K562 (cell line): ENCODE results near the gene KLHL30. TPM values are rescaled to one million over a fixed set of nuclear protein-coding genes. Genes with fewer than 3 reads are reported as not detected.

ENCODE experiments used
- ATAC-seq: fragments of 200-7000 bp; cut with Tn5 transposase; 3 replicates; pipeline ENCODE4 v1.9.1; 2020; ENCODE audit warnings: moderate library complexity
- BruUV-seq: library from RNA; stranded (reverse); fragments of 400-500 nt; replicated peaks from 2 replicates; lab custom pipeline; 2021; lab: Mats Ljungman, UMichigan
- CTCF ChIA-PET: fragments of 300-600 bp; formaldehyde crosslinking; extraction: SDS; loops from one replicate; lab custom pipeline; 2021; ENCODE audit warnings: low intra/inter-chr PET ratio; lab: Yijun Ruan, JAX
- POLR2A ChIA-PET: fragments of 300-600, 350-650 bp; sonication (Branson Sonifier 250); formaldehyde crosslinking; extraction: SDS; loops from one replicate; lab custom pipeline; 2021; ENCODE audit warnings: antibody characterized with exemption, inconsistent platforms; lab: Yijun Ruan, JAX
- DNase-seq, 4 experiments: peaks; one replicate each; pipeline versions ENCODE4 v3.0.0 to v3.0.0-alpha.2; 2011 to 2018; ENCODE audit warnings: low spot score in 3 of 4, mixed read lengths in 3 of 4; ENCODE audit errors: extremely low read depth in 1 of 4
- FAIRE-seq: peaks from 2 replicates; lab custom pipeline; 2011; peaks lifted over from hg19 to GRCh38; lab: Jason Lieb, UNC
- H2AFZ ChIP-seq: 2 replicates; pipeline ENCODE4 v1.6.0; 2011; ENCODE audit warnings: low read depth, low read length, control low read depth, inconsistent platforms
- H3K27ac ChIP-seq: fragments of 200-600 bp; 3 replicates; pipeline ENCODE4 v1.8.0; 2011; ENCODE audit warnings: low read depth, mild to moderate bottlenecking, control low read depth, inconsistent platforms, low read length, moderate library complexity, mixed read lengths; ENCODE audit errors: extremely low read depth
- H3K27me3 ChIP-seq, 2 experiments: fragments of 300-600 bp in 1 of 2; 2 replicates in 1 of 2; 3 replicates in 1 of 2; pipeline versions ENCODE4 v1.6.0 to v1.8.0; 2011; ENCODE audit warnings: inconsistent platforms in 2 of 2, low read length in 2 of 2, mild to moderate bottlenecking in 1 of 2, mixed read lengths in 1 of 2, moderate library complexity in 1 of 2; ENCODE audit not compliant: control insufficient read depth in 2 of 2, insufficient read depth in 2 of 2
- H3K36me3 ChIP-seq: fragments of 300-600 bp; 3 replicates; pipeline ENCODE4 v1.8.0; 2011; ENCODE audit warnings: mild to moderate bottlenecking, low read length, inconsistent platforms; ENCODE audit not compliant: control insufficient read depth, insufficient read depth
- H3K4me1 ChIP-seq, 2 experiments: fragments of 200-600 bp in 1 of 2; replicated peaks in 1 of 2; 2 replicates in 1 of 2; 3 replicates in 1 of 2; pipeline versions ENCODE4 v1.5.1 to v1.8.0; 2011; ENCODE audit warnings: inconsistent platforms in 2 of 2, low read length in 2 of 2, mild to moderate bottlenecking in 1 of 2, mixed read lengths in 1 of 2, moderate library complexity in 1 of 2; ENCODE audit not compliant: control insufficient read depth in 2 of 2, insufficient read depth in 2 of 2
- H3K4me2 ChIP-seq: 2 replicates; pipeline ENCODE4 v1.6.1; 2011; ENCODE audit warnings: low read length, control low read depth, inconsistent platforms, mixed read lengths; ENCODE audit not compliant: insufficient read depth
- H3K4me3 ChIP-seq: fragments of 200-600 bp; sonication (generic), shearing (Covaris generic); 2 replicates; pipeline ENCODE4 v1.5.1; 2016; ENCODE audit warnings: control low read depth, inconsistent platforms
- H3K79me2 ChIP-seq: fragments of 200-600 bp; 3 replicates; pipeline ENCODE4 v1.8.0; 2011; ENCODE audit warnings: low read length, inconsistent platforms; ENCODE audit not compliant: control insufficient read depth, insufficient read depth
- H3K9ac ChIP-seq, 2 experiments: 2 replicates each; pipeline versions ENCODE4 v1.6.0 to v1.6.1; 2011; ENCODE audit warnings: low read depth in 2 of 2, low read length in 2 of 2, control low read depth in 1 of 2, inconsistent platforms in 1 of 2, mild to moderate bottlenecking in 1 of 2, mixed read lengths in 1 of 2; ENCODE audit not compliant: insufficient read depth in 1 of 2
- H3K9me1 ChIP-seq: one replicate; pipeline ENCODE4 v1.6.0; 2011; ENCODE audit warnings: inconsistent platforms, mild to moderate bottlenecking, low read length, moderate library complexity; ENCODE audit not compliant: control insufficient read depth, insufficient read depth
- H3K9me3 ChIP-seq: replicated peaks from 2 replicates; pipeline ENCODE4 v1.5.1; 2011; ENCODE audit warnings: low read depth, low read length, inconsistent platforms; ENCODE audit not compliant: control insufficient read depth, insufficient read depth
- H4K20me1 ChIP-seq: replicated peaks from 2 replicates; pipeline ENCODE4 v1.6.1; 2011; ENCODE audit warnings: low read length, inconsistent platforms, mixed read lengths; ENCODE audit not compliant: control insufficient read depth, insufficient read depth
- DPF2 ChIP-seq: fragments of 450-650 bp; IDR thresholded peaks from 2 replicates; pipeline ENCODE4 v1.6.1; 2016
- E2F5 ChIP-seq: sonication (generic); formaldehyde crosslinking; IDR thresholded peaks from 2 replicates; pipeline ENCODE4 v1.8.0; 2022; ENCODE audit warnings: mild to moderate bottlenecking, missing genetic modification reagents
- ELK3 ChIP-seq: fragments of 450-650 bp; formaldehyde crosslinking; IDR thresholded peaks from 2 replicates; pipeline ENCODE4 v1.4.0; 2020; ENCODE audit warnings: mild to moderate bottlenecking
- FOXA1 ChIP-seq: fragments of 450-650 bp; IDR thresholded peaks from 2 replicates; pipeline ENCODE4 v1.6.1; 2016; ENCODE audit warnings: mild to moderate bottlenecking, borderline replicate concordance
- HMGXB4 ChIP-seq: sonication (generic); formaldehyde crosslinking; IDR thresholded peaks from 2 replicates; pipeline ENCODE4 v1.8.1; 2023; ENCODE audit warnings: mild to moderate bottlenecking, missing genetic modification reagents
- LARP7 ChIP-seq: fragments of 450-650 bp; IDR thresholded peaks from 2 replicates; pipeline ENCODE4 v1.6.1; 2016
- MYBL2 ChIP-seq, 2 experiments: fragments of 450-650 bp in 1 of 2; sonication (generic) in 1 of 2; formaldehyde crosslinking in 1 of 2; IDR thresholded peaks; 2 replicates each; pipeline versions ENCODE4 v1.6.1 to v1.8.1; 2017 to 2022; ENCODE audit warnings: borderline replicate concordance in 1 of 2, inconsistent platforms in 1 of 2, low read depth in 1 of 2, mild to moderate bottlenecking in 1 of 2, missing genetic modification reagents in 1 of 2, moderate library complexity in 1 of 2
- USF1 ChIP-seq: sonication (generic); formaldehyde crosslinking; IDR thresholded peaks from 2 replicates; pipeline ENCODE4 v1.9.0; 2022; ENCODE audit warnings: mild to moderate bottlenecking, missing genetic modification reagents
- WGBS: fragments of 100-300 bp; shearing (Covaris generic); methylation state at CpG from one replicate; pipeline ENCODE4 v1.1.6; 2016; ENCODE audit warnings: low coverage, mixed read lengths; ENCODE audit not compliant: insufficient coverage; ENCODE audit errors: missing lambda C conversion rate; 5-methylcytosine and 5-hydroxymethylcytosine counted together
- in situ Hi-C: fragments of 300-500 bp; cut with MboI; formaldehyde crosslinking; loops from 4 replicates; pipeline ENCODE4 v1.15.0; 2018; ENCODE audit warnings: inconsistent platforms, mixed read lengths
- intact Hi-C: fragments of 100-400 bp; cut with micrococcal nuclease; formaldehyde crosslinking; loops from 2 replicates; pipeline ENCODE4 v1.14.2; 2022
- polyA plus RNA-seq, 8 experiments: library from polyadenylated mRNA; depleted of rRNA in 4 of 8; stranded (reverse) in 5 of 8; unstranded in 3 of 8; fragments of >200 nt; fragmentation: Nextera tagmentation in 2 of 8; fragmentation: Illumina TruSeq in 1 of 8; extraction: Ambion mirVana in 2 of 8; extraction: Trizol in 1 of 8; gene quantifications; 2 replicates each; pipeline versions ENCODE4 v1.2.1 to v1.2.3, GENCODE V29; 2011 to 2014; ENCODE audit warnings: inconsistent platforms in 1 of 8, missing spikeins in 1 of 8
- total RNA-seq, 7 experiments: library from RNA; depleted of rRNA in 6 of 7; stranded (reverse); fragments of >200 nt in 6 of 7; fragmentation: Illumina TruSeq in 2 of 7; extraction: Trizol in 2 of 7; gene quantifications; 2 replicates each; pipeline versions ENCODE4 v1.2.1 to v1.2.3, GENCODE V29; 2011 to 2021; ENCODE audit warnings: low replicate concordance in 1 of 7

The KLHL30 gene
- total and polyA plus RNA-seq, 9 of the 15 experiments (the other 6 are each of a cell fraction or from before 2014, with no cell fraction given) = 0.04 TPM; not detected in 8

GRCh38 chr2:238123218-238123971, 15.1 kb upstream of the KLHL30 start (continued):
- TF ChIP-seq MYBL2 (IDR thresholded peaks at IDR 0.05; ENCODE audit: low read depth) (no peak), MYBL2 (CRISPR knock-in tag; IDR thresholded peaks at IDR 0.05; ENCODE audit: borderline replicate concordance) (no peak), HMGXB4 (CRISPR knock-in tag) (no peak), USF1 (CRISPR knock-in tag) (no peak), LARP7 (no peak)

GRCh38 chr2:238123991-238124470, 14.4 kb upstream of the KLHL30 start:
- Histone ChIP-seq H4K20me1 (no peaks in the 10 kb centered on the region), H3K4me2 (no peak overlapping the region), H3K9me1 (no peaks in the 10 kb centered on the region), H3K27ac (no peak overlapping the region), H3K4me1 (peaks cover 0 to 49% of the 10 kb centered on the region in 2 experiments; a peak in 3 of 5 replicates), H3K9me3 (0 out of 2 replicates have a peak, but pooled peaks cover 2% of the 10 kb centered on the region), H3K27me3 (peaks cover 5 to 43% of the 10 kb centered on the region in 2 experiments; a peak in 4 of 5 replicates), H3K36me3 (no peaks in the 10 kb centered on the region), H3K79me2 (no peaks in the 10 kb centered on the region), H3K9ac (no peak overlapping the region), H2AFZ (no peak overlapping the region), H3K4me3 (no peak overlapping the region)
- ATAC-seq (no peak), FAIRE-seq (no peak), DNase-seq (no peak)
- BruUV-seq = no TSS peak
- in situ Hi-C loops = no loop called here
- no peak for TF ChIP-seq DPF2
- no peak for TF ChIP-seq ELK3 (CRISPR knock-in tag)
- TF ChIP-seq E2F5 = no peak
- no peak for TF ChIP-seq FOXA1
- ChIA-PET CTCF (no interaction called here), POLR2A (no interaction called here)
- intact Hi-C loops = no loop called here
- WGBS = 5% methylated on average over 13 of the region's 14 CpGs
